Uterus (tissue), 2 donors: ENCODE results near the gene DNASE1.

Source experiments
- POLR2A ChIP-seq, 2 donors: fragments of 450-650 bp; IDR thresholded peaks; one replicate each; pipeline ENCODE4 v1.6.1; 2016; ENCODE audit warnings: antibody characterized with exemption in 2 of 2, mild to moderate bottlenecking in 1 of 2, moderate library complexity in 1 of 2
- TF ChIP-seq, protein P1 (sequence below), 4 experiments: fragments of 200-600 bp in 2 of 4; fragments of 450-650 bp in 2 of 4; sonication (generic) in 2 of 4; IDR thresholded peaks; one replicate each; pipeline ENCODE4 v1.5.1; 2016 to 2019; ENCODE audit warnings: antibody characterized with exemption in 4 of 4, mild to moderate bottlenecking in 2 of 4, moderate library complexity in 1 of 4

DNA sequence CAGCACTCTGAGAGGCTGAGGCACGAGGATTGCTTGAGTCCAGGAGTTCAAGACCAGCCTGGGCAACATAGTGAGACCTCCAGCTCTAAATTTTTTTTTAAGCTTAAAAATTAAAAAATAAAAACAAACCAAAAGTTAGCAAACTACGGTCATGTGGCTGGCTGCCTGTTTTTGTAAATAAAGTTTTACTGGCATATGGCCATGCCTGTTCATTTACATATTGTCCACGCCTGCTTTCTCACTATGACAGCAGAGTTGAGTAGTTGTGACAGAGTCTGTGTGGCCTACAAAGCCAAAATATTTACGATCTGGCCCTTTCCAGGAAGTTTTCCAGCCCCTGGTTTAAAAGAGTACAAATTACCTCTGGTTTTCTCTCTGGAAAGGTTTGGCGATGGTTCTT lies 46.4 kb upstream of the DNASE1 start:
- TF ChIP-seq, protein P1, sequence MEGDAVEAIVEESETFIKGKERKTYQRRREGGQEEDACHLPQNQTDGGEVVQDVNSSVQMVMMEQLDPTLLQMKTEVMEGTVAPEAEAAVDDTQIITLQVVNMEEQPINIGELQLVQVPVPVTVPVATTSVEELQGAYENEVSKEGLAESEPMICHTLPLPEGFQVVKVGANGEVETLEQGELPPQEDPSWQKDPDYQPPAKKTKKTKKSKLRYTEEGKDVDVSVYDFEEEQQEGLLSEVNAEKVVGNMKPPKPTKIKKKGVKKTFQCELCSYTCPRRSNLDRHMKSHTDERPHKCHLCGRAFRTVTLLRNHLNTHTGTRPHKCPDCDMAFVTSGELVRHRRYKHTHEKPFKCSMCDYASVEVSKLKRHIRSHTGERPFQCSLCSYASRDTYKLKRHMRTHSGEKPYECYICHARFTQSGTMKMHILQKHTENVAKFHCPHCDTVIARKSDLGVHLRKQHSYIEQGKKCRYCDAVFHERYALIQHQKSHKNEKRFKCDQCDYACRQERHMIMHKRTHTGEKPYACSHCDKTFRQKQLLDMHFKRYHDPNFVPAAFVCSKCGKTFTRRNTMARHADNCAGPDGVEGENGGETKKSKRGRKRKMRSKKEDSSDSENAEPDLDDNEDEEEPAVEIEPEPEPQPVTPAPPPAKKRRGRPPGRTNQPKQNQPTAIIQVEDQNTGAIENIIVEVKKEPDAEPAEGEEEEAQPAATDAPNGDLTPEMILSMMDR (IDR thresholded peaks at IDR 0.05), result no peak
- no peak for TF ChIP-seq POLR2A (IDR thresholded peaks at IDR 0.05)
